AG08395 (cell line): ENCODE measurements around the gene MOV10L1.

Experiments
- DNase-seq: peaks from one replicate; pipeline ENCODE4 v3.0.0; 2012; ENCODE audit warnings: mixed read lengths, low spot score

Gene MOV10L1

GRCh38 chr22:50058906-50059880, 30.6 kb upstream of the MOV10L1 start:
- peak; percentile 55 for DNase-seq

- DNase-seq: no peak
Measured at GRCh38 chr22:50059881-50060262, 29.9 kb upstream of the MOV10L1 start.

- no peak for DNase-seq
Measured at GRCh38 chr22:50060441-50061140, 29.2 kb upstream of the MOV10L1 start.

GRCh38 chr22:50061141-50061823, 28.5 kb upstream of the MOV10L1 start:
- no peak for DNase-seq

GRCh38 chr22:50061824-50062355, 27.9 kb upstream of the MOV10L1 start:
- no peak for DNase-seq

GRCh38 chr22:50062509-50063135, 27.2 kb upstream of the MOV10L1 start:
- no peak for DNase-seq

- no peak for DNase-seq
Measured at GRCh38 chr22:50063589-50064393, 26.0 kb upstream of the MOV10L1 start.

- DNase-seq: no peak
Measured at GRCh38 chr22:50064453-50064852, 25.4 kb upstream of the MOV10L1 start.

GRCh38 chr22:50067244-50067643, 22.6 kb upstream of the MOV10L1 start:
- DNase-seq: no peak

GRCh38 chr22:50068096-50068495, 21.7 kb upstream of the MOV10L1 start:
- DNase-seq: no peak

- DNase-seq: no peak
Measured at GRCh38 chr22:50070366-50070765, 19.4 kb upstream of the MOV10L1 start.

- DNase-seq: no peak
Measured at GRCh38 chr22:50071432-50072166, 18.2 kb upstream of the MOV10L1 start.

GRCh38 chr22:50072167-50072555, 17.6 kb upstream of the MOV10L1 start:
- DNase-seq: no peak

- DNase-seq: no peak
Measured at GRCh38 chr22:50072714-50073538, 16.9 kb upstream of the MOV10L1 start.

- DNase-seq: no peak
Measured at GRCh38 chr22:50074056-50074455, 15.8 kb upstream of the MOV10L1 start.

- DNase-seq: no peak
Measured at GRCh38 chr22:50074551-50075530, 15.0 kb upstream of the MOV10L1 start.

GRCh38 chr22:50076646-50077535, 12.9 kb upstream of the MOV10L1 start:
- DNase-seq: no peak
